HepG2 (cell line): Measurements from ENCODE around the gene LUZP1. TPM values are rescaled to one million over a fixed set of nuclear protein-coding genes. Genes with fewer than 3 reads are reported as not detected.

ENCODE experiments used
- ATAC-seq: fragments of 200-7000 bp; cut with Tn5 transposase; 3 replicates; pipeline ENCODE4 v1.9.1; 2020; ENCODE audit warnings: mild to moderate bottlenecking, moderate library complexity
- BruUV-seq: library from RNA; stranded (reverse); fragments of 400-500 nt; replicated peaks from 2 replicates; lab custom pipeline; 2021; lab: Mats Ljungman, UMichigan
- CTCF ChIA-PET: fragments of 300-600 bp; formaldehyde crosslinking; extraction: SDS; loops from one replicate; lab custom pipeline; 2021; ENCODE audit warnings: low total read pairs, inconsistent platforms, low intra/inter-chr PET ratio; lab: Yijun Ruan, JAX
- POLR2A ChIA-PET: fragments of 350-600 bp; sonication (Branson Sonifier 250); formaldehyde crosslinking; loops from one replicate; lab custom pipeline; 2020; ENCODE audit warnings: antibody characterized with exemption, inconsistent platforms; lab: Yijun Ruan, JAX
- DNase-seq: peaks from one replicate; pipeline ENCODE4 v3.0.0-alpha.2; 2015; ENCODE audit warnings: low spot score
- FAIRE-seq: peaks from 3 replicates; lab custom pipeline; 2011; peaks lifted over from hg19 to GRCh38; lab: Jason Lieb, UNC
- H2AFZ ChIP-seq: one replicate; pipeline ENCODE4 v1.6.1; 2011; ENCODE audit warnings: low read length, inconsistent platforms
- H3K27ac ChIP-seq: fragments of 300-600 bp; 3 replicates; pipeline ENCODE4 v1.8.0; 2011; ENCODE audit warnings: mixed run types, mild to moderate bottlenecking, mixed read lengths, low read length, inconsistent platforms; ENCODE audit not compliant: insufficient read depth; ENCODE audit errors: extremely low read length
- H3K27me3 ChIP-seq, 2 experiments: fragments of 200-600 bp in 1 of 2; 2 replicates in 1 of 2; 3 replicates in 1 of 2; pipeline versions ENCODE4 v1.6.0 to v1.8.0; 2011; ENCODE audit warnings: low read length in 2 of 2, mild to moderate bottlenecking in 2 of 2, moderate library complexity in 2 of 2, inconsistent platforms in 1 of 2; ENCODE audit not compliant: insufficient read depth in 2 of 2, control insufficient read depth in 1 of 2
- H3K36me3 ChIP-seq, 2 experiments: fragments of 200-600 bp in 1 of 2; replicated peaks in 1 of 2; 2 replicates in 1 of 2; 3 replicates in 1 of 2; pipeline versions ENCODE4 v1.5.1 to v1.8.0; 2011; ENCODE audit warnings: low read length in 2 of 2, inconsistent platforms in 1 of 2; ENCODE audit not compliant: insufficient read depth in 2 of 2, control insufficient read depth in 1 of 2
- H3K4me1 ChIP-seq: 2 replicates; pipeline ENCODE4 v1.5.1; 2012; ENCODE audit warnings: low read length, inconsistent platforms; ENCODE audit not compliant: insufficient read depth
- H3K4me2 ChIP-seq: 2 replicates; pipeline ENCODE4 v1.6.0; 2011; ENCODE audit warnings: low read depth, low read length, inconsistent platforms
- H3K4me3 ChIP-seq, 3 experiments: fragments of 200-600 bp in 1 of 3; sonication (generic), shearing (Covaris generic) in 1 of 3; replicated peaks in 1 of 3; 2 replicates each; pipeline ENCODE4 v1.5.1; 2011 to 2016; ENCODE audit warnings: low read length in 3 of 3, inconsistent platforms in 2 of 3, low read depth in 2 of 3, mild to moderate bottlenecking in 2 of 3, control low read depth in 1 of 3, mixed read lengths in 1 of 3; ENCODE audit not compliant: insufficient read depth in 1 of 3
- H3K79me2 ChIP-seq: one replicate; pipeline ENCODE4 v1.6.1; 2011; ENCODE audit warnings: low read length, inconsistent platforms; ENCODE audit not compliant: insufficient read depth
- H3K9ac ChIP-seq: 2 replicates; pipeline ENCODE4 v1.6.0; 2011; ENCODE audit warnings: mild to moderate bottlenecking, low read depth, low read length, inconsistent platforms; ENCODE audit not compliant: insufficient read depth
- H3K9me3 ChIP-seq: 2 replicates; pipeline ENCODE4 v1.5.1; 2012; ENCODE audit warnings: mild to moderate bottlenecking, low read length
- H4K20me1 ChIP-seq: 2 replicates; pipeline ENCODE4 v1.6.0; 2011; ENCODE audit warnings: inconsistent platforms, mild to moderate bottlenecking, low read length, moderate library complexity; ENCODE audit not compliant: insufficient read depth
- IKZF1 ChIP-seq: fragments of 450-650 bp; IDR thresholded peaks from 2 replicates; pipeline ENCODE4 v1.7.1; 2016
- KLF13 ChIP-seq: sonication (generic); formaldehyde crosslinking; IDR thresholded peaks from 2 replicates; pipeline ENCODE4 v1.4.0; 2020; ENCODE audit warnings: mild to moderate bottlenecking, missing genetic modification reagents
- MAFK ChIP-seq, 2 experiments: IDR thresholded peaks in 1 of 2; conservative IDR thresholded peaks in 1 of 2; 2 replicates each; pipeline ENCODE4 v1.6.1; 2011; ENCODE audit warnings: improper control_type of control experiment in 2 of 2, low read length in 2 of 2
- TAF15 ChIP-seq: fragments of 200-400 bp; formaldehyde crosslinking; IDR thresholded peaks from one replicate; pipeline ENCODE4 v1.6.1; 2018; ENCODE audit warnings: mild to moderate bottlenecking, low read depth, low read length; ENCODE audit not compliant: poor library complexity, severe bottlenecking
- ZEB1 ChIP-seq: IDR thresholded peaks from 2 replicates; pipeline ENCODE4 v1.6.1; 2012; ENCODE audit warnings: mild to moderate bottlenecking, low read depth, inconsistent platforms; ENCODE audit not compliant: insufficient replicate concordance
- ZNF121 ChIP-seq: sonication (generic); formaldehyde crosslinking; IDR thresholded peaks from 2 replicates; pipeline ENCODE4 v1.5.0; 2020; ENCODE audit warnings: mild to moderate bottlenecking, missing genetic modification reagents
- ZNF432 ChIP-seq: sonication (generic); formaldehyde crosslinking; IDR thresholded peaks from 2 replicates; pipeline ENCODE4 v1.5.0; 2020; ENCODE audit warnings: missing genetic modification reagents, mild to moderate bottlenecking, borderline replicate concordance
- ZNF7 ChIP-seq: IDR thresholded peaks from 2 replicates; pipeline ENCODE4 v1.6.1; 2016; ENCODE audit warnings: missing biosample characterization, missing genetic modification reagents
- WGBS: methylation state at CpG from one replicate; pipeline ENCODE4 v1.1.6; 2017; ENCODE audit warnings: low lambda C conversion rate; 5-methylcytosine and 5-hydroxymethylcytosine counted together
- in situ Hi-C: cut with HindIII; loops from 2 replicates; pipeline ENCODE4 v1.10.0; 2017; ENCODE audit warnings: low pct_unique_long_range_greater_than_20kb; ENCODE audit not compliant: extremely low pct_ligation_motif_present
- intact Hi-C: fragments of 100-400 bp; cut with micrococcal nuclease; formaldehyde crosslinking; loops from one replicate; pipeline ENCODE4 v1.10.0; 2022; ENCODE audit not compliant: unreplicated experiment
- polyA plus RNA-seq, 8 experiments: library from polyadenylated mRNA; depleted of rRNA in 3 of 8; stranded (reverse) in 7 of 8; unstranded in 1 of 8; fragments of >200 nt; fragmentation: Illumina TruSeq in 4 of 8; extraction: Trizol in 4 of 8; gene quantifications; 2 replicates each; pipeline versions ENCODE4 v1.2.1 to v1.2.3, GENCODE V29; 2011 to 2016; ENCODE audit warnings: low read depth in 4 of 8, missing spikeins in 1 of 8, mixed read lengths in 1 of 8; ENCODE audit not compliant: insufficient read depth in 1 of 8
- total RNA-seq, 5 experiments: library from RNA; depleted of rRNA; stranded (reverse); fragments of >200 nt; fragmentation: Illumina TruSeq; extraction: Trizol; gene quantifications; 2 replicates each; pipeline ENCODE4 v1.2.3, GENCODE V29; 2016; ENCODE audit warnings: low read depth in 1 of 5
- TF ChIP-seq, protein P1 (sequence below): sonication (generic); formaldehyde crosslinking; IDR thresholded peaks from 2 replicates; pipeline ENCODE4 v1.8.1; 2023; ENCODE audit warnings: missing genetic modification reagents, inconsistent platforms, borderline replicate concordance
- TF ChIP-seq, protein P2 (sequence below): IDR thresholded peaks from 2 replicates; pipeline ENCODE4 v1.6.1; 2016; ENCODE audit warnings: missing genetic modification reagents, missing compliant biosample characterization

The LUZP1 gene
- total and polyA plus RNA-seq, 2 of the 13 experiments (the other 11 are each of a cell fraction or from before 2014, with no cell fraction given) = 6.9 to 12.7 TPM

DNA sequence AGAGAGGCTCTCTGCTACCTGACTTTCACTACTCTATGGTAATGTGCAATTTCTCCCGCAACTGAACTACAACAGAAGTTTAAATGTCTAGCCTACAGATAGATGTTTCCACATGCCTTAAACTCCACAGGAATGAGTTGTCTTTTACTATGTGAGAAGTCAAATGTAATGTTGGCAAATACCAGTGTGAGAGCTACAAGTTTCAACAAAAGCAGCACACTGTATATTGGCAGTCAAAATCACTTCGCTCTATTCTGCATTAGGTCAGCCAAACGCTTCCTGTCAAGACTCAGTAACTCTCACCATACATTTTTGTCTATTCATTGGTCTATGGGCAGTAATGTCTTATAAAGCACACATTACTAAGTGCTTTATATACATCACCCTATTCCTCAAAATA, 41.9 kb downstream of the LUZP1 start:
- no peak overlapping the region for H3K27ac ChIP-seq
- no peak for DNase-seq

DNA sequence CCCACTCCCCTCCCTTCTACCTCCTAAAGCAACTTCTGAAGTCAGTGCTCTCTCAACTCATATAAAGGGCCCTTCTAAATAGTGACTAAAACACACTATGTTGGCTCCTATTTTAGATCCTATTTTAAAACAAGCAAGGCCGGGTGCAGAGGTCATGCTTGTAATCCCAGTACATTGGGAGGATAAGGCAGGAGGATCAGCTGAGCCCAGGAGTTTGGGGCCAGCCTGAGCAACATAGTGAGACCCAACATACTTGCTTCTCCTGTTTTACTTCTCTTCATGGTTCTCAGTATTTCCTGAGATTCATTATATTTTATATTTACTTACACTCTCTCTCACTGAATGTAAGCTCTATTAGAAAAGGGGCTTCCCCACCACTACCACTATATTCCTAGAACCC, 42.5 kb downstream of the LUZP1 start:
- H3K4me2 ChIP-seq = no peak overlapping the region
- no peak overlapping the region for H3K4me3 ChIP-seq
- peaks cover 51% of the 10 kb centered on the region for H3K79me2 ChIP-seq
- ATAC-seq (peak; percentile 60; the same call in 2 of the 3 replicates), FAIRE-seq (no peak), DNase-seq (no peak)
- H3K9ac ChIP-seq = no peak overlapping the region
- peaks cover 56% of the 10 kb centered on the region for H3K4me1 ChIP-seq
- WGBS = 17% methylated on average over 1 of the region's 1 CpG
- no peaks in the 10 kb centered on the region for H3K27me3 ChIP-seq
- no TSS peak for BruUV-seq
- H4K20me1 ChIP-seq = no peaks in the 10 kb centered on the region
- in situ Hi-C loops (no loop called here), intact Hi-C loops (no loop called here)
- H3K9me3 ChIP-seq = no peaks in the 10 kb centered on the region
- ChIA-PET CTCF (no interaction called here), POLR2A (no interaction called here)
- no peaks in the 10 kb centered on the region for H3K36me3 ChIP-seq
- H2AFZ ChIP-seq = no peak overlapping the region
- peak overlapping the region; percentile 5 for H3K27ac ChIP-seq
- TF ChIP-seq MAFK (conservative IDR thresholded peaks at IDR 0.05 in 1 of 2, IDR thresholded peaks at IDR 0.05 in 1 of 2; ENCODE audit: low read length in 2 of 2) = no peak
- TF ChIP-seq ZNF432 = no peak
- TF ChIP-seq, protein P1, sequence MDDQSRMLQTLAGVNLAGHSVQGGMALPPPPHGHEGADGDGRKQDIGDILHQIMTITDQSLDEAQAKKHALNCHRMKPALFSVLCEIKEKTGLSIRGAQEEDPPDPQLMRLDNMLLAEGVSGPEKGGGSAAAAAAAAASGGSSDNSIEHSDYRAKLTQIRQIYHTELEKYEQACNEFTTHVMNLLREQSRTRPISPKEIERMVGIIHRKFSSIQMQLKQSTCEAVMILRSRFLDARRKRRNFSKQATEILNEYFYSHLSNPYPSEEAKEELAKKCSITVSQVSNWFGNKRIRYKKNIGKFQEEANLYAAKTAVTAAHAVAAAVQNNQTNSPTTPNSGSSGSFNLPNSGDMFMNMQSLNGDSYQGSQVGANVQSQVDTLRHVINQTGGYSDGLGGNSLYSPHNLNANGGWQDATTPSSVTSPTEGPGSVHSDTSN (CRISPR knock-in tag) = no peak
- no peak for TF ChIP-seq TAF15
- TF ChIP-seq KLF13 (CRISPR knock-in tag) = no peak
- TF ChIP-seq, protein P2, sequence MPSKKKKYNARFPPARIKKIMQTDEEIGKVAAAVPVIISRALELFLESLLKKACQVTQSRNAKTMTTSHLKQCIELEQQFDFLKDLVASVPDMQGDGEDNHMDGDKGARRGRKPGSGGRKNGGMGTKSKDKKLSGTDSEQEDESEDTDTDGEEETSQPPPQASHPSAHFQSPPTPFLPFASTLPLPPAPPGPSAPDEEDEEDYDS (CRISPR knock-in tag) = no peak
- TF ChIP-seq ZEB1 = no peak
- TF ChIP-seq ZNF121 (CRISPR knock-in tag) = peak; percentile 80

More for the DNA sequence above, 41.9 kb downstream of the LUZP1 start:
- no peak for FAIRE-seq
- POLR2A ChIA-PET = no interaction called here
- H3K4me3 ChIP-seq = no peak overlapping the region
- H3K4me2 ChIP-seq = no peak overlapping the region
- no peak for TF ChIP-seq IKZF1
- peak; percentile 79 for TF ChIP-seq ZNF7
- CTCF ChIA-PET = no interaction called here
- H3K36me3 ChIP-seq = no peaks in the 10 kb centered on the region
- H3K4me1 ChIP-seq = peaks cover 56% of the 10 kb centered on the region
- no peaks in the 10 kb centered on the region for H4K20me1 ChIP-seq
- intact Hi-C loops = no loop called here
- peak; percentile 21; the same call in 2 of the 3 replicates for ATAC-seq
- no peak overlapping the region for H2AFZ ChIP-seq
- 95% methylated on average over 3 of the region's 3 CpGs for WGBS
- BruUV-seq = no TSS peak
- H3K27me3 ChIP-seq = no peaks in the 10 kb centered on the region
- in situ Hi-C loops = no loop called here
- peaks cover 51% of the 10 kb centered on the region for H3K79me2 ChIP-seq
- H3K9me3 ChIP-seq = no peaks in the 10 kb centered on the region
- no peak overlapping the region for H3K9ac ChIP-seq
